GM19043 (cell line): Measurements from ENCODE around the gene FBLN2.

Experiments used
- ATAC-seq: cut with Tn5 transposase; IDR thresholded peaks from one replicate; pipeline ENCODE4 v1.9.1; 2021; ENCODE audit warnings: low read depth; ENCODE audit not compliant: unreplicated experiment

The FBLN2 gene

GRCh38 chr3:13673207-13673606 lies 124.3 kb downstream of the FBLN2 start:
- ATAC-seq = no peak

- ATAC-seq = no peak
Measured at GRCh38 chr3:13674538-13675185, 125.7 kb downstream of the FBLN2 start.

- ATAC-seq = no peak
Measured at GRCh38 chr3:13676356-13677017, 127.6 kb downstream of the FBLN2 start.

DNA sequence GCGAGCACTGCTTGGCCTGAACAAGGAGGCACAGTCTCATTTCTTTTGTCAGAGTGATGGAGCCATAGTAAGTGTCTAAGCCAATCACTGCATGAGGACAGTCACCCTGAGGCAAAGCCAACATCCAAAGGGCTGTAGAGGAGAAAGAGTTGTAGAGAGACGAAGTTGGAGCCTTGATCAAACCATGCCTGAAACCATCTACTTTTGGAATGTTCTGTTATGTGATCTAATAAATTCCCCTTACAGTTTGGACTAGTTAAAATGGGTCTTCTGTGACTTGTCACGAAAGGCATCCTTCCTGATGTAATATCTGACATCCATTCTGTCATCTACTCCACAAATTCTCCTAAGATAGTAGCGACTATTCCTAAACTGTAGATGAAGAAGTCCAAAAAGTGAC lies 128.3 kb downstream of the FBLN2 start:
- ATAC-seq = no peak

GRCh38 chr3:13681931-13682330 lies 133.0 kb downstream of the FBLN2 start:
- ATAC-seq = no peak

GRCh38 chr3:13682331-13683013 lies 133.5 kb downstream of the FBLN2 start:
- no peak for ATAC-seq

- no peak for ATAC-seq
Measured at GRCh38 chr3:13683288-13683687, 134.4 kb downstream of the FBLN2 start.

GRCh38 chr3:13683772-13684171 lies 134.8 kb downstream of the FBLN2 start:
- ATAC-seq = no peak

- no peak for ATAC-seq
Measured at GRCh38 chr3:13684350-13684749, 135.4 kb downstream of the FBLN2 start.

DNA sequence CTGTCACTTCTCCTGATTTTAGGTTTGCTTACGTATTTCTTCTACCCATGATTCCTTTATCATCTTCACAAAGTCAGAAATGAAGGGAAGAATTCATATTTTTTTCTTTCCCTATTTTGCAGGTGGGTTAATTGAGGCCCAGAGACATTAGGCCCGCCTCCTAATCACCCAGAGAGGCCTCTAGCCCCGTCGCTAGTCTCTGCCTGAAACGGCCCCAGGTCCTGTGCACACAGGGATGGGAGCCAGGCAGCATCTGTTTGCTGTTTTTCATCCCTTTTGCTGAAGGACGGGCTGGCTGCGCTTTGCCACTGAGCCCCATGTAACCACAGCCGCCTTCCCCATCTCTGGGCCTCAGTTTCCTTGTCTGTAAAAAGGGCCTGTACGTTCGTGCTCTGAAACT lies 135.9 kb downstream of the FBLN2 start:
- ATAC-seq = no peak

DNA sequence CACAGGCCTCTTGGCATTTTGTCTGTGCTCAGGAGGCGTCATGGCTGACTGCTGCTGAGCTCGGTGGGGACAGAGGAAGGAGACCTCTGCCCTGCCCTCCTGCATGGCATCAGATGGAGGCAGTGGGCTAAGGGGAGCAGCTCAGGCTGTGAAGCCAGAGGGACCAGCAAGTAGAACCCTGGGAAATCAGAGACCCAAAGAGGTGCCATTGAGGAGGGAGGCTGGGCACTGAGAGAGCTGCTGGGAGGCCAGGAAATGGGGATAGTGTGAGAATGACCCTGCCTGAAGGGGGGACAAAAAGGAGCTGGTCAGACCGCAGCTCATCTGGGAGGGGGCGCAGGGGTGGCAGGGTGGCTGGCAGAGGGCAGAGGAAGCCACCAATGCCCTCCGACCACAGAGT lies 136.8 kb downstream of the FBLN2 start:
- ATAC-seq = no peak

- ATAC-seq = no peak
Measured at GRCh38 chr3:13686367-13687160, 137.6 kb downstream of the FBLN2 start.

- no peak for ATAC-seq
Measured at GRCh38 chr3:13687517-13687943, 138.6 kb downstream of the FBLN2 start.
